K562 (cell line): ENCODE results near the gene PIP4K2A. TPM values are rescaled to one million over a fixed set of nuclear protein-coding genes. Genes with fewer than 3 reads are reported as not detected.
A peak's percentile ranks its signal among the peaks of the same experiment; 100 is the strongest.

Experiments used
- ATF1 ChIP-seq, 2 experiments: fragments of 450-650 bp in 1 of 2; IDR thresholded peaks; 2 replicates each; pipeline ENCODE4 v1.6.1; 2016; ENCODE audit warnings: missing compliant biosample characterization in 1 of 2, missing genetic modification characterization in 1 of 2
- CREM ChIP-seq: IDR thresholded peaks from 2 replicates; pipeline ENCODE4 v1.6.1; 2014; ENCODE audit warnings: antibody characterized with exemption, low read depth
- E4F1 ChIP-seq: fragments of 250-450 bp; sonication (Bioruptor Pico); IDR thresholded peaks from 2 replicates; pipeline ENCODE4 v1.5.0; 2021; ENCODE audit warnings: mild to moderate bottlenecking, borderline replicate concordance
- ELF4 ChIP-seq: fragments of 450-650 bp; formaldehyde crosslinking; IDR thresholded peaks from 2 replicates; pipeline ENCODE4 v1.4.0; 2022; ENCODE audit warnings: missing genetic modification characterization
- HEY1 ChIP-seq: fragments of 250-450 bp; sonication (Bioruptor Pico); IDR thresholded peaks from 2 replicates; pipeline ENCODE4 v1.5.0; 2020; ENCODE audit warnings: mild to moderate bottlenecking, moderate library complexity, borderline replicate concordance
- JUND ChIP-seq, 2 experiments: IDR thresholded peaks; 2 replicates in 1 of 2; 3 replicates in 1 of 2; pipeline ENCODE4 v1.6.1; 2011; ENCODE audit warnings: borderline replicate concordance in 2 of 2, low read depth in 2 of 2, low read length in 2 of 2, improper control_type of control experiment in 1 of 2, missing biosample characterization in 1 of 2, missing genetic modification characterization in 1 of 2, missing genetic modification reagents in 1 of 2
- NFIC ChIP-seq: fragments of 450-650 bp; IDR thresholded peaks from 2 replicates; pipeline ENCODE4 v1.6.1; 2017; ENCODE audit warnings: mild to moderate bottlenecking, inconsistent platforms
- RNF2 ChIP-seq: sonication (generic); IDR thresholded peaks from 2 replicates; pipeline ENCODE4 v1.6.1; 2016
- SFPQ ChIP-seq: fragments of 200-400 bp; formaldehyde crosslinking; IDR thresholded peaks from 2 replicates; pipeline ENCODE4 v1.6.1; 2017; ENCODE audit warnings: mild to moderate bottlenecking, low read depth, low read length, moderate library complexity
- SRSF1 ChIP-seq: fragments of 200-400 bp; formaldehyde crosslinking; IDR thresholded peaks from 2 replicates; pipeline ENCODE4 v1.6.1; 2017; ENCODE audit warnings: mild to moderate bottlenecking, low read depth, low read length, moderate library complexity
- TEAD1 ChIP-seq, 2 experiments: fragments of 450-650 bp in 1 of 2; sonication (generic) in 1 of 2; formaldehyde crosslinking; IDR thresholded peaks; 2 replicates each; pipeline versions ENCODE4 v1.4.0 to v1.8.0; 2020 to 2022; ENCODE audit warnings: mild to moderate bottlenecking in 2 of 2, missing genetic modification reagents in 1 of 2
- YY1 ChIP-seq, 3 experiments: IDR thresholded peaks; 2 replicates each; pipeline ENCODE4 v1.6.1; 2011; ENCODE audit warnings: low read length in 2 of 3, mild to moderate bottlenecking in 2 of 3, moderate library complexity in 2 of 3, borderline replicate concordance in 1 of 3, control low read depth in 1 of 3, low read depth in 1 of 3; ENCODE audit not compliant: insufficient read depth in 3 of 3, insufficient replicate concordance in 2 of 3, control insufficient read depth in 1 of 3, insufficient read length in 1 of 3; ENCODE audit errors: extremely low read depth in 1 of 3
- ZNF280A ChIP-seq: fragments of 450-650 bp; IDR thresholded peaks from 2 replicates; pipeline ENCODE4 v1.6.1; 2018; ENCODE audit warnings: mild to moderate bottlenecking, low read depth; ENCODE audit not compliant: partially characterized antibody
- polyA plus RNA-seq, 8 experiments: library from polyadenylated mRNA; depleted of rRNA in 4 of 8; stranded (reverse) in 5 of 8; unstranded in 3 of 8; fragments of >200 nt; fragmentation: Nextera tagmentation in 2 of 8; fragmentation: Illumina TruSeq in 1 of 8; extraction: Ambion mirVana in 2 of 8; extraction: Trizol in 1 of 8; gene quantifications; 2 replicates each; pipeline versions ENCODE4 v1.2.1 to v1.2.3, GENCODE V29; 2011 to 2014; ENCODE audit warnings: inconsistent platforms in 1 of 8, missing spikeins in 1 of 8
- total RNA-seq, 7 experiments: library from RNA; depleted of rRNA in 6 of 7; stranded (reverse); fragments of >200 nt in 6 of 7; fragmentation: Illumina TruSeq in 2 of 7; extraction: Trizol in 2 of 7; gene quantifications; 2 replicates each; pipeline versions ENCODE4 v1.2.1 to v1.2.3, GENCODE V29; 2011 to 2021; ENCODE audit warnings: low replicate concordance in 1 of 7
- TF ChIP-seq, protein P1 (sequence below): fragments of 200-800 bp; sonication (Bioruptor generic); IDR thresholded peaks from 2 replicates; pipeline ENCODE4 v1.6.1; 2017; ENCODE audit warnings: missing genetic modification characterization, missing compliant biosample characterization
- TF ChIP-seq, protein P2 (sequence below): fragments of 250-450 bp; sonication (Bioruptor Pico); IDR thresholded peaks from 2 replicates; pipeline ENCODE4 v1.8.0; 2022; ENCODE audit warnings: inconsistent platforms, mild to moderate bottlenecking, moderate library complexity, borderline replicate concordance

The PIP4K2A gene
- total and polyA plus RNA-seq, 9 of the 15 experiments (the other 6 are each of a cell fraction or from before 2014, with no cell fraction given) = 35.6 to 117 (median 71.9) TPM

DNA sequence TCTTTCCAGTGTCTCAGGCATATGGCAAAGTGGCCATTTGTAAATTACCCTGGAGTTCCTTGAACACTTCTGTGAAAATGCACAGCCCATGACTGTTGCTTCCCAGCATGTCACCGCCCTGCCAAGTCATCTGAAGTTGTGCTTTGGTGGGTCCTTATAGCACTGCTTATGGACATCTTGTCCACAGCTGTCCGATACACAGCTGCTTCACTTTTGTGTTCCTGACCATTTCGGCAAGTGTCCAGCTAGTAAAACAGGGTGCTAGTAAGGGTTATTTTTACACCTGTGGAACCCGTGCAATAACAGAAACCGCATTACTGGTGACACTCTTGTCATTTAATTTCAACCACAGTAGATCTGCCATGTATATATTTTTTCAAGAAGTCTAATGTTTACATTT lies 29.7 kb downstream of the PIP4K2A start (continued):
- TF ChIP-seq, protein P1, sequence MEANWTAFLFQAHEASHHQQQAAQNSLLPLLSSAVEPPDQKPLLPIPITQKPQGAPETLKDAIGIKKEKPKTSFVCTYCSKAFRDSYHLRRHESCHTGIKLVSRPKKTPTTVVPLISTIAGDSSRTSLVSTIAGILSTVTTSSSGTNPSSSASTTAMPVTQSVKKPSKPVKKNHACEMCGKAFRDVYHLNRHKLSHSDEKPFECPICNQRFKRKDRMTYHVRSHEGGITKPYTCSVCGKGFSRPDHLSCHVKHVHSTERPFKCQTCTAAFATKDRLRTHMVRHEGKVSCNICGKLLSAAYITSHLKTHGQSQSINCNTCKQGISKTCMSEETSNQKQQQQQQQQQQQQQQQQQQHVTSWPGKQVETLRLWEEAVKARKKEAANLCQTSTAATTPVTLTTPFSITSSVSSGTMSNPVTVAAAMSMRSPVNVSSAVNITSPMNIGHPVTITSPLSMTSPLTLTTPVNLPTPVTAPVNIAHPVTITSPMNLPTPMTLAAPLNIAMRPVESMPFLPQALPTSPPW (CRISPR knock-in tag) = no peak
- TF ChIP-seq NFIC (no peak), ELF4 (no peak), YY1 (IDR thresholded peaks at IDR 0.05; ENCODE audit: borderline replicate concordance in 1 of 3, control insufficient read depth in 1 of 3, extremely low read depth in 1 of 3, insufficient read depth in 3 of 3, insufficient read length in 1 of 3, insufficient replicate concordance in 2 of 3, low read depth in 1 of 3, low read length in 2 of 3) (peak in 1 of 3 experiments; percentile 41), SRSF1 (no peak), ZNF280A (no peak), CREM (no peak), TEAD1 (CRISPR knock-in tag; IDR thresholded peaks at IDR 0.05) (0 out of 4 replicates have a peak, but pooled peaks of 1 of the 2 experiments have one; percentile 26), HEY1 (CRISPR knock-in tag) (no peak), SFPQ (no peak), RNF2 (no peak), ATF1 (CRISPR knock-in tag; IDR thresholded peaks at IDR 0.05) (no peak), ATF1 (tag; IDR thresholded peaks at IDR 0.05) (no peak), E4F1 (CRISPR knock-in tag) (no peak), JUND (IDR thresholded peaks at IDR 0.05; ENCODE audit: borderline replicate concordance, low read depth, low read length) (no peak), JUND (tag; IDR thresholded peaks at IDR 0.05; ENCODE audit: borderline replicate concordance, low read depth, low read length) (peak; percentile 15; the same call in 1 of the 3 replicates)
- TF ChIP-seq, protein P2, sequence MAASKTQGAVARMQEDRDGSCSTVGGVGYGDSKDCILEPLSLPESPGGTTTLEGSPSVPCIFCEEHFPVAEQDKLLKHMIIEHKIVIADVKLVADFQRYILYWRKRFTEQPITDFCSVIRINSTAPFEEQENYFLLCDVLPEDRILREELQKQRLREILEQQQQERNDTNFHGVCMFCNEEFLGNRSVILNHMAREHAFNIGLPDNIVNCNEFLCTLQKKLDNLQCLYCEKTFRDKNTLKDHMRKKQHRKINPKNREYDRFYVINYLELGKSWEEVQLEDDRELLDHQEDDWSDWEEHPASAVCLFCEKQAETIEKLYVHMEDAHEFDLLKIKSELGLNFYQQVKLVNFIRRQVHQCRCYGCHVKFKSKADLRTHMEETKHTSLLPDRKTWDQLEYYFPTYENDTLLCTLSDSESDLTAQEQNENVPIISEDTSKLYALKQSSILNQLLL = no peak
